Lung (tissue), 16 donors: ENCODE results near the gene CIB1. TPM values are rescaled to one million over a fixed set of nuclear protein-coding genes. Genes with fewer than 3 reads are reported as not detected.
A peak's percentile ranks its signal among the peaks of the same experiment; 100 is the strongest.
"Not testable (repeated sequence)": the region's sequence is repeated elsewhere in the genome, so short reads cannot be mapped to it uniquely, and the experiment has no call there.

Experiments
- ATAC-seq: fragments of 200-7000 bp; cut with Tn5 transposase; one replicate; pipeline ENCODE4 v1.9.1; 2020; ENCODE audit warnings: moderate number of reproducible peaks; ENCODE audit not compliant: insufficient read depth, low FRiP score
- DNase-seq, 3 donors: peaks; one replicate each; pipeline ENCODE4 v3.0.0-alpha.2; 2013 to 2017
- H3K27ac ChIP-seq, 2 donors: one replicate each; pipeline ENCODE4 v1.5.1; 2013; ENCODE audit warnings: mild to moderate bottlenecking in 2 of 2, moderate library complexity in 2 of 2, control low read depth in 1 of 2, inconsistent platforms in 1 of 2, low read depth in 1 of 2, low read length in 1 of 2
- H3K27me3 ChIP-seq, 3 donors: one replicate each; pipeline ENCODE4 v1.5.1; 2013; ENCODE audit warnings: low read length in 2 of 3; ENCODE audit not compliant: control insufficient read depth in 3 of 3, insufficient read depth in 3 of 3
- H3K36me3 ChIP-seq, 4 donors: one replicate each; pipeline ENCODE4 v1.5.1; 2013; ENCODE audit warnings: low read length in 4 of 4, mild to moderate bottlenecking in 1 of 4, moderate library complexity in 1 of 4; ENCODE audit not compliant: control insufficient read depth in 4 of 4, insufficient read depth in 4 of 4
- H3K4me1 ChIP-seq, 5 donors: one replicate each; pipeline ENCODE4 v1.5.1; 2013; ENCODE audit warnings: low read length in 5 of 5, mild to moderate bottlenecking in 2 of 5, moderate library complexity in 1 of 5; ENCODE audit not compliant: control insufficient read depth in 5 of 5, insufficient read depth in 5 of 5
- H3K4me3 ChIP-seq: one replicate; pipeline ENCODE4 v1.5.1; 2013; ENCODE audit warnings: mild to moderate bottlenecking, control low read depth, moderate library complexity
- H3K9ac ChIP-seq, 2 donors: one replicate each; pipeline ENCODE4 v1.5.1; 2013; ENCODE audit warnings: low read length in 2 of 2, control low read depth in 1 of 2; ENCODE audit not compliant: insufficient read depth in 1 of 2
- H3K9me3 ChIP-seq, 4 donors: one replicate each; pipeline ENCODE4 v1.5.1; 2013; ENCODE audit warnings: low read length in 3 of 4, mild to moderate bottlenecking in 1 of 4, moderate library complexity in 1 of 4; ENCODE audit not compliant: control insufficient read depth in 4 of 4, insufficient read depth in 3 of 4
- WGBS, 2 donors: extraction: QIAGEN DNeasy Blood & Tissue Kit; methylation state at CpG; one replicate each; pipeline ENCODE4 v1.1.7; 2013; 5-methylcytosine and 5-hydroxymethylcytosine counted together
- long read RNA-seq, 5 donors: transcript quantifications; one replicate each; lab custom pipeline, GENCODE V29; 2026
- polyA plus RNA-seq, 2 donors: library from polyadenylated mRNA; stranded (reverse); fragments of 200-250 nt; gene quantifications; one replicate each; pipeline ENCODE4 v1.2.1, GENCODE V29; 2013
- total RNA-seq, 2 donors: library from RNA; depleted of rRNA in 1 of 2; stranded (reverse); fragments of >200 nt in 1 of 2; gene quantifications; one replicate each; pipeline ENCODE4 v1.2.1, GENCODE V29; 2014 to 2021
- TF ChIP-seq, protein P1 (sequence below): IDR thresholded peaks from 2 replicates; pipeline ENCODE4 v1.5.1; 2012; ENCODE audit warnings: mild to moderate bottlenecking; ENCODE audit errors: control extremely low read depth, extremely low read depth
- donor health status: control.
- donor health status: control.
- donor health status: Bipolar disorder and iron deficiency.
- donor health status: healthy.
- donor health status: DM: yes; HTN: yes; CAD: no.

The CIB1 gene
- total RNA-seq (100 to 1,000 TPM in 1 of 2 donors, 10 to 100 TPM in 1; 38.2 to 116 TPM), polyA plus RNA-seq (100 to 1,000 TPM; 142 to 189 TPM)
- long read RNA-seq, donor 1, transcript CIB1-201 (7 exons, 1,247 nt): major isoform, 48 of 74 reads
- long read RNA-seq, donor 1, partial matches to known transcripts: 26 of 74 reads
- long read RNA-seq, donor 1, other reads (novel, unspliced or antisense): 0 of 74 reads
- long read RNA-seq, donor 2, transcript CIB1-201 (7 exons, 1,247 nt): major isoform, 16 of 21 reads
- long read RNA-seq, donor 2, partial matches to known transcripts: 5 of 21 reads
- long read RNA-seq, donor 2, other reads (novel, unspliced or antisense): 0 of 21 reads
- long read RNA-seq, donor 3, transcript CIB1-201 (7 exons, 1,247 nt): major isoform, 15 of 29 reads
- long read RNA-seq, donor 3, partial matches to known transcripts: 14 of 29 reads
- long read RNA-seq, donor 3, other reads (novel, unspliced or antisense): 0 of 29 reads
- long read RNA-seq, donor 4, transcript CIB1-201 (7 exons, 1,247 nt): major isoform, 8 of 8 reads
- long read RNA-seq, donor 4, partial matches to known transcripts: 0 of 8 reads
- long read RNA-seq, donor 4, other reads (novel, unspliced or antisense): 0 of 8 reads
- long read RNA-seq, donor 5, transcript CIB1-201 (7 exons, 1,247 nt): major isoform, 28 of 33 reads
- long read RNA-seq, donor 5, partial matches to known transcripts: 5 of 33 reads
- long read RNA-seq, donor 5, other reads (novel, unspliced or antisense): 0 of 33 reads

DNA sequence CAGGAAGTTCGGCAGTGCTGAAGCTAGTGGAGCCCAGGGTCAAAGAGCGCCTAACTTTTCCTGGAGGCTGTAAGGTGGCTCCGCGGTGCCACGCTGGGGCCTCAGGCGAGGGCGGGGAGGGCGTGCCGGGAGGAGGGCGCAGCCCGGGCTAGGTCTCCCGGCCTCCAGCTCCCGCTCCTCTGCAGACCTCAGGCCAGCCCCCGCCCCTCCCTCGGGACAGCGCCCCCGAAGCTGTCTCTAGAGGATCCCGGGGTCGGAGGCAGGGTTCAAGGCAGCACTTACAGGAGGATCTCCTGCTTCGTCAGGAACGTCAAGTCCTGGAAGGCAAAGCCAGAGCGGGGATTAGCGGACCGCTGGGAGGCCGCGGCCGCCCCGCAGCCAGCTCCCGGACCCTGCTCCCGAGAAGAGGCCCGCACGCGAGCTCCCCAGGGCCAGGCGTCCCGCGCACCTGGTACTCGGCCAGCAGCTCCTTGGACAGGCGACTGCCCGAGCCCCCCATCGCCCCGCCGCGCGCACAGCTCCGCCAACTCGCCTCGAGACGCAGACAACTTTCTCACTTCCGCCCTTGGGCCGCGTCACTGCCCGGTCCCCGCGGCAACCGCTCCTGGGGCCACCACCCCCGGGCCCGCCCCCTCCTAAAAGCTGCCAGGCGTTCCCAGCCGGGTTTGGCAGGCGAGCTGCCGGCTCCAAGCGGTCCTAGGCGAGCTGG lies at the start of gene CIB1:
TSS of gene CIB1 (minus strand) at position 555 of the 709 bp plus-strand sequence. CDS start at position 499, 56 bp downstream.
- peaks cover 4 to 20% (median 9%) of the 10 kb centered on the region in 4 donors for H3K36me3 ChIP-seq
- H3K4me1 ChIP-seq: peaks cover 0 to 19% (median 3%) of the 10 kb centered on the region in 5 donors
- ATAC-seq (peak; percentile 95), DNase-seq (peak; percentile 98)
- peak within 1 kb of the TSS; percentile 93 to 97 for H3K27ac ChIP-seq
- peak within 1 kb of the TSS; percentile 73 to 93 for H3K9ac ChIP-seq
- TF ChIP-seq, protein P1, sequence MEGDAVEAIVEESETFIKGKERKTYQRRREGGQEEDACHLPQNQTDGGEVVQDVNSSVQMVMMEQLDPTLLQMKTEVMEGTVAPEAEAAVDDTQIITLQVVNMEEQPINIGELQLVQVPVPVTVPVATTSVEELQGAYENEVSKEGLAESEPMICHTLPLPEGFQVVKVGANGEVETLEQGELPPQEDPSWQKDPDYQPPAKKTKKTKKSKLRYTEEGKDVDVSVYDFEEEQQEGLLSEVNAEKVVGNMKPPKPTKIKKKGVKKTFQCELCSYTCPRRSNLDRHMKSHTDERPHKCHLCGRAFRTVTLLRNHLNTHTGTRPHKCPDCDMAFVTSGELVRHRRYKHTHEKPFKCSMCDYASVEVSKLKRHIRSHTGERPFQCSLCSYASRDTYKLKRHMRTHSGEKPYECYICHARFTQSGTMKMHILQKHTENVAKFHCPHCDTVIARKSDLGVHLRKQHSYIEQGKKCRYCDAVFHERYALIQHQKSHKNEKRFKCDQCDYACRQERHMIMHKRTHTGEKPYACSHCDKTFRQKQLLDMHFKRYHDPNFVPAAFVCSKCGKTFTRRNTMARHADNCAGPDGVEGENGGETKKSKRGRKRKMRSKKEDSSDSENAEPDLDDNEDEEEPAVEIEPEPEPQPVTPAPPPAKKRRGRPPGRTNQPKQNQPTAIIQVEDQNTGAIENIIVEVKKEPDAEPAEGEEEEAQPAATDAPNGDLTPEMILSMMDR: no peak
- no peaks in the 10 kb centered on the region for H3K9me3 ChIP-seq
- no peaks in the 10 kb centered on the region for H3K27me3 ChIP-seq
- 0% methylated on average over 62 to 63 of the region's 63 CpGs for WGBS, 2 donors
- H3K4me3 ChIP-seq: peak within 1 kb of the TSS; percentile 86

GRCh38 chr15:90281637-90282036 lies 47.9 kb upstream of the CIB1 start:
- not testable (repeated sequence) for H3K36me3 ChIP-seq, H3K4me1 ChIP-seq, H3K27me3 ChIP-seq, H3K27ac ChIP-seq, H3K4me3 ChIP-seq, ATAC-seq, H3K9me3 ChIP-seq, DNase-seq, H3K9ac ChIP-seq
- WGBS, 2 donors: 63 to 70% methylated on average over 6 of the region's 6 CpGs

GRCh38 chr15:90280743-90281142 lies 47.0 kb upstream of the CIB1 start:
- H3K4me1 ChIP-seq, H3K36me3 ChIP-seq, H3K9me3 ChIP-seq, H3K27me3 ChIP-seq, H3K27ac ChIP-seq, H3K9ac ChIP-seq, DNase-seq, H3K4me3 ChIP-seq, ATAC-seq: not testable (repeated sequence)
- 92 to 94% methylated on average over 5 of the region's 5 CpGs for WGBS, 2 donors

- not testable (repeated sequence) for H3K27me3 ChIP-seq, H3K4me3 ChIP-seq, H3K4me1 ChIP-seq, H3K9ac ChIP-seq, DNase-seq, ATAC-seq, H3K27ac ChIP-seq, H3K9me3 ChIP-seq, H3K36me3 ChIP-seq
- WGBS, 2 donors: 97% methylated on average over 12 of the region's 12 CpGs
Observed at GRCh38 chr15:90278467-90278866, 44.7 kb upstream of the CIB1 start.
